GM12878 (cell line): ENCODE results near the gene DSC3. TPM values are rescaled to one million over a fixed set of nuclear protein-coding genes. Genes with fewer than 3 reads are reported as not detected.

Source experiments
- ATAC-seq: fragments of 200-7000 bp; cut with Tn5 transposase; 3 replicates; pipeline ENCODE4 v1.9.1; 2020; ENCODE audit warnings: mild to moderate bottlenecking, moderate library complexity
- BruUV-seq: library from RNA; stranded (reverse); fragments of 400-500 nt; replicated peaks from 2 replicates; lab custom pipeline; 2021; lab: Mats Ljungman, UMichigan
- CTCF ChIA-PET: fragments of 300-600 bp; sonication (Branson Sonifier 250); formaldehyde crosslinking; extraction: SDS; loops from one replicate; lab custom pipeline; 2021; ENCODE audit warnings: inconsistent platforms; lab: Yijun Ruan, JAX
- POLR2A ChIA-PET: fragments of 350-600 bp; formaldehyde crosslinking; extraction: SDS; loops from one replicate; lab custom pipeline; 2021; ENCODE audit warnings: inconsistent platforms; lab: Charles Lee
- RAD21 ChIA-PET: fragments of 300-600 bp; sonication (Branson Sonifier 250); formaldehyde crosslinking; loops from one replicate; lab custom pipeline; 2023; ENCODE audit warnings: antibody characterized with exemption; ENCODE audit not compliant: unreplicated experiment; lab: Charles Lee
- SMC1A ChIA-PET: fragments of 300-600 bp; sonication (Branson Sonifier 250); formaldehyde crosslinking; loops from one replicate; lab custom pipeline; 2023; ENCODE audit not compliant: unreplicated experiment, uncharacterized antibody; lab: Charles Lee
- DNase-seq: peaks from one replicate; pipeline ENCODE4 v3.0.0-alpha.2; 2011; ENCODE audit warnings: low read depth, low spot score
- FAIRE-seq: peaks from 3 replicates; lab custom pipeline; 2011; peaks lifted over from hg19 to GRCh38; lab: Jason Lieb, UNC
- H2AFZ ChIP-seq: 2 replicates; pipeline ENCODE4 v1.6.0; 2011; ENCODE audit warnings: low read depth, low read length, control low read depth; ENCODE audit not compliant: control insufficient read depth
- H3K27ac ChIP-seq: 2 replicates; pipeline ENCODE4 v1.5.1; 2011; ENCODE audit warnings: control low read depth; ENCODE audit not compliant: control insufficient read depth, insufficient read depth
- H3K27me3 ChIP-seq, 2 experiments: replicated peaks in 1 of 2; 2 replicates each; pipeline versions ENCODE4 v1.6.0 to v1.6.1; 2011; ENCODE audit warnings: low read length in 1 of 2; ENCODE audit not compliant: control insufficient read depth in 2 of 2, insufficient read depth in 2 of 2
- H3K36me3 ChIP-seq, 2 experiments: 2 replicates each; pipeline ENCODE4 v1.5.1; 2011; ENCODE audit warnings: low read length in 1 of 2; ENCODE audit not compliant: control insufficient read depth in 2 of 2, insufficient read depth in 2 of 2
- H3K4me1 ChIP-seq: 2 replicates; pipeline ENCODE4 v1.6.1; 2011; ENCODE audit warnings: mild to moderate bottlenecking, low read length, moderate library complexity, mixed read lengths; ENCODE audit not compliant: control insufficient read depth, insufficient read depth
- H3K4me2 ChIP-seq: 2 replicates; pipeline ENCODE4 v1.6.0; 2011; ENCODE audit warnings: control low read depth; ENCODE audit not compliant: control insufficient read depth, insufficient read depth
- H3K4me3 ChIP-seq: fragments of 200-600 bp; sonication (generic); 2 replicates; pipeline ENCODE4 v1.5.1; 2016
- H3K79me2 ChIP-seq: 2 replicates; pipeline ENCODE4 v1.6.0; 2011; ENCODE audit warnings: low read length; ENCODE audit not compliant: control insufficient read depth, insufficient read depth
- H3K9ac ChIP-seq: 2 replicates; pipeline ENCODE4 v1.8.0; 2011; ENCODE audit warnings: low read length, control low read depth, mixed read lengths; ENCODE audit not compliant: control insufficient read depth, insufficient read depth
- H3K9me3 ChIP-seq: replicated peaks from 3 replicates; pipeline ENCODE4 v1.5.1; 2011; ENCODE audit warnings: mild to moderate bottlenecking, low read length; ENCODE audit not compliant: control insufficient read depth, insufficient read depth
- H4K20me1 ChIP-seq: 2 replicates; pipeline ENCODE4 v1.6.0; 2011; ENCODE audit not compliant: control insufficient read depth, insufficient read depth
- CUX1 ChIP-seq: IDR thresholded peaks from 2 replicates; pipeline ENCODE4 v1.6.1; 2012; ENCODE audit warnings: improper control_type of control experiment, low read depth, low read length; ENCODE audit not compliant: insufficient replicate concordance
- NBN ChIP-seq: fragments of 450-650 bp; IDR thresholded peaks from 2 replicates; pipeline ENCODE4 v1.6.1; 2016
- PAX5 ChIP-seq: IDR thresholded peaks from 2 replicates; pipeline ENCODE4 v1.6.1; 2011; ENCODE audit warnings: low read depth, low read length, borderline replicate concordance
- PKNOX1 ChIP-seq: fragments of 450-650 bp; IDR thresholded peaks from 2 replicates; pipeline ENCODE4 v1.6.1; 2016; ENCODE audit warnings: mild to moderate bottlenecking
- PML ChIP-seq: IDR thresholded peaks from 2 replicates; pipeline ENCODE4 v1.6.1; 2012; ENCODE audit warnings: low read length, inconsistent platforms
- RAD21 ChIP-seq: IDR thresholded peaks from 2 replicates; pipeline ENCODE4 v1.6.1; 2011; ENCODE audit warnings: mild to moderate bottlenecking, low read depth, low read length, moderate library complexity; ENCODE audit not compliant: insufficient read depth
- STAT3 ChIP-seq: IDR thresholded peaks from 2 replicates; pipeline ENCODE4 v1.6.1; 2011; ENCODE audit warnings: low read depth, low read length, improper control_type of control experiment
- TCF3 ChIP-seq: IDR thresholded peaks from 2 replicates; pipeline ENCODE4 v1.6.1; 2012; ENCODE audit warnings: low read depth, mild to moderate bottlenecking, low read length, borderline replicate concordance; ENCODE audit not compliant: insufficient read depth
- ZSCAN29 ChIP-seq: fragments of 450-650 bp; IDR thresholded peaks from 2 replicates; pipeline ENCODE4 v1.6.1; 2017; ENCODE audit warnings: mild to moderate bottlenecking, moderate library complexity
- WGBS: methylation state at CpG from one replicate; pipeline ENCODE4 v1.1.6; 2016; ENCODE audit warnings: low lambda C conversion rate; ENCODE audit not compliant: insufficient replicate concordance, insufficient coverage; ENCODE audit errors: missing lambda C conversion rate; 5-methylcytosine and 5-hydroxymethylcytosine counted together
- in situ Hi-C: fragments of 300-500 bp; cut with MboI; formaldehyde crosslinking; loops from 9 replicates; pipeline ENCODE4 v1.14.3; 2018; ENCODE audit warnings: mixed read lengths
- intact Hi-C: fragments of 100-400 bp; cut with micrococcal nuclease; formaldehyde crosslinking; loops from one replicate; pipeline ENCODE4 v1.14.2; 2022; ENCODE audit not compliant: unreplicated experiment
- polyA plus RNA-seq, 11 experiments: library from polyadenylated mRNA; depleted of rRNA in 4 of 11; unstranded in 6 of 11; stranded (reverse) in 5 of 11; fragments of >200 nt; fragmentation: Nextera tagmentation in 4 of 11; fragmentation: Illumina TruSeq in 1 of 11; extraction: Ambion mirVana in 4 of 11; extraction: Trizol in 1 of 11; gene quantifications; 1 replicate in 1 of 11; 2 replicates in 10 of 11; pipeline versions ENCODE4 v1.2.1 to v1.2.3, GENCODE V29; 2011 to 2016; ENCODE audit warnings: inconsistent platforms in 2 of 11, missing spikeins in 2 of 11, low read depth in 1 of 11
- total RNA-seq, 4 experiments: library from RNA; depleted of rRNA in 3 of 4; stranded (reverse); fragments of >200 nt in 3 of 4; fragmentation: Illumina TruSeq in 1 of 4; extraction: Trizol in 1 of 4; gene quantifications; 2 replicates each; pipeline versions ENCODE4 v1.2.1 to v1.2.3, GENCODE V29; 2013 to 2021

The DSC3 gene
- total and polyA plus RNA-seq, 10 of the 15 experiments (the other 5 are each of a cell fraction or from before 2014, with no cell fraction given): 0.01 to 2.9 (median 1.6) TPM

- no peak overlapping the region for H3K4me3 ChIP-seq
Measured at GRCh38 chr18:30969670-30970170, 72.8 kb downstream of the DSC3 start.

More at GRCh38 chr18:30969670-30970170, 72.8 kb downstream of the DSC3 start:
- RAD21 ChIA-PET: interaction anchor here (1.5 kb wide), 1 partner anchor 80 kb away, joined by 4 read pairs; no protein-coding TSS in a partner anchor
- Histone ChIP-seq H3K27ac (no peak overlapping the region), H3K79me2 (no peaks in the 10 kb centered on the region), H3K4me2 (no peak overlapping the region), H3K27me3 (no peaks in the 10 kb centered on the region; a peak in 1 of 4 replicates), H2AFZ (no peak overlapping the region), H3K4me1 (no peaks in the 10 kb centered on the region), H4K20me1 (no peaks in the 10 kb centered on the region), H3K36me3 (no peaks in the 10 kb centered on the region), H3K9me3 (no peaks in the 10 kb centered on the region), H3K9ac (no peak overlapping the region)
- WGBS: 47% methylated on average over 4 of the region's 4 CpGs
- FAIRE-seq: no peak
- SMC1A ChIA-PET: interaction anchor here (0.9 to 1.5 kb wide), 6 partner anchors 9 to 1095 kb away, joined by 3 to 4 read pairs (median 4); no protein-coding TSS in a partner anchor
- POLR2A ChIA-PET: no interaction called here
- intact Hi-C loops (loop anchor here (2.0 to 10.0 kb wide), 4 partner anchors 435 to 1095 kb away; no protein-coding TSS in a partner anchor), in situ Hi-C loops (no loop called here)
- no peak for DNase-seq
- BruUV-seq: no TSS peak
- no peak for TF ChIP-seq PML
- TF ChIP-seq PKNOX1: no peak
- TF ChIP-seq TCF3: no peak
- no peak for TF ChIP-seq CUX1
- TF ChIP-seq PAX5: no peak
- TF ChIP-seq NBN: no peak
- TF ChIP-seq RAD21: no peak
- TF ChIP-seq ZSCAN29: no peak
- TF ChIP-seq STAT3: no peak
- CTCF ChIA-PET: interaction anchor here (0.9 to 3.4 kb wide), 7 partner anchors 9 to 1095 kb away, joined by 3 to 23 read pairs (median 3); no protein-coding TSS in a partner anchor
- ATAC-seq: no peak
